ENCODE data around the gene FNBP1L.

Gene FNBP1L

GRCh38 chr1:93526431-93526830 lies 78.5 kb downstream of the FNBP1L start:
- no peak overlapping the region for H3K4me3 ChIP-seq (ENCODE audit: low read depth, low read length)
- no peak for TF ChIP-seq CTCF (IDR thresholded peaks at IDR 0.05; ENCODE audit: low read depth, low read length)

DNA sequence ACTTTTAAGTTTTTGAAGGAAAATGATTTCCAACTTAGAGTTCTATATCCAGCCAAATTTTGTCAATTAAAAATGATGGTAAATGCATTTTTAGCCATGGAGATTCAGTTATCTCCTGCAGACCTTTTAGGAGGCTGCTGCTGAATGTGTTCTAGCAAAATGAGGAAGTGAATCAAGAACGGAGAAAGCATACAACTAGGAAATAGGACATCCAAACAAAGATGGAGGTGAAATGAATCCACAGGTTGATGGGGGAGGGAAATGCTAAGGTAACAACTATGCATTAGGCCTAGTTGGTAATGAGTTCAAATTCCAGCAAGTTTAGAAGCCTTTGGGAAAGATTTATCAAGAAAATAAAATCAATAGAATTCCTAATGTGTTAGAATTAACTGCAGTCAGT lies 80.5 kb downstream of the FNBP1L start:
- no peak overlapping the region for H3K4me3 ChIP-seq (ENCODE audit: low read depth, low read length)
- no peak for TF ChIP-seq CTCF (IDR thresholded peaks at IDR 0.05; ENCODE audit: low read depth, low read length)

DNA sequence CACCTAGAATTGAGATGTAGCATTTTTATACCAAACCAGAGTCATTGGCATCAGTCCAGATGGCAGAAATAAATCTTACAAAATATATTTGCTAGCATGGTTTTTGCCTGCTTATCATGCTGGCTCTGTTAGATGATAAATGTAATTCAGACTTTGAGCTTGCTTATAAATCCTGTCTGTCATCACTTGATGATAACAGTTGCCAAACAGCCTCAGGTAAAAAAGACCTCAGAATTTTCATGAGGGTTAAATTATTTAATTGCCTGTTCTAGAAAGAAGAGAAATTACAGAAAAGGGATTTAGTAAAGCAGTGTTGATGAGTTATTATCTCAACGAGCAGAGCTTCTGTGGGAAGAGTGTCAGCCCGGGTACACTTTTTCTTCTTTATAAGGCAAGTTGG lies 83.3 kb downstream of the FNBP1L start:
- TF ChIP-seq CTCF (IDR thresholded peaks at IDR 0.05; ENCODE audit: low read depth, low read length), result no peak
- no peak overlapping the region for H3K4me3 ChIP-seq (ENCODE audit: low read depth, low read length)

DNA sequence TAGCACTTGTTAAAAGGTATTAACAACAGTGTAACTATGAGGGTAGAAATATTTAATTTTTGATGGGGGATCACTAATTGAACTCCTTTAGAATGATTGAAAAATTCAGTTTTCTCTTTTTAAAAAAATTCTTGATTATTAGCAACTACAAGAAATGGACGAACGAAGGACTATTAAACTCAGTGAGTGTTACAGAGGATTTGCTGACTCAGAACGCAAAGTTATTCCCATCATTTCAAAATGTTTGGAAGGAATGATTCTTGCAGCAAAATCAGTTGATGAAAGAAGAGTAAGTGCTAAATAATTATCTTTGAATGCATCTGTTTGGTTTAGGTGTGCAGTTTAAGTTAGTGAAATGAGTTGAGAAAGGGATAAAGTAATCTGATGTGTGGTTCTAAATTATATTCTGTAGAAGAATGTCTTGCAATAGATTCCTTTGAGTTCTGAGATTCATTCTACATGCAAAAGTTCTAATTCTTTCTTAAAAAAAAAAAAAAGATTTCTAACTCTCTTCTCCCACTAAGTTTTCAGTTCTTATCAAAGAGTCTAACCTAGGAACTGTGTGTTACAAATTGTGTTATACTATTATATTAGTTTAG lies 85.0 kb downstream of the FNBP1L start:
- TF ChIP-seq CTCF (IDR thresholded peaks at IDR 0.05; ENCODE audit: low read depth, low read length), result no peak

DNA sequence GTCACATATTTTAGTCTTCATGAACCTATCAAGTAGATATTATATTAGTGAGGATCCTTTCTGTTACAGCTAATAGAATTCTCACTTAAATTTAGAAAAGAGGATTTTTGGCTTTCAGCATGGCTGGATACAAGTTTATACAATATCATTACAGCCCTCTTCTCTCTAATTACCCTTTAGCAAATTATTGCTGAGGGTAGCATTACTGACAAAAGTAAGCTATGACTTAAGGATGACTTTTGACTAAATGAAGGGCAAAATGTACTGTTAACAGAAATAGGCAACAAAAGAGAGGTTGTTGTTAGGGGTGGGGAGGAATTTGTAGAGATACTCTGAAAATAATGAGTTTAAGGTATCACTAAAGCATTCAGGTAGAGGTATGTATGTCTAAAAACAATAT lies 85.8 kb downstream of the FNBP1L start:
- no peak overlapping the region for H3K4me3 ChIP-seq (ENCODE audit: low read depth, low read length)
- TF ChIP-seq CTCF (IDR thresholded peaks at IDR 0.05; ENCODE audit: low read depth, low read length), result no peak

More for the DNA sequence above, 85.0 kb downstream of the FNBP1L start:
- no peak overlapping the region for H3K4me3 ChIP-seq (ENCODE audit: low read depth, low read length)

GRCh38 chr1:93537396-93537795 lies 89.5 kb downstream of the FNBP1L start:
- H3K4me3 ChIP-seq (ENCODE audit: low read depth, low read length), result no peak overlapping the region
- TF ChIP-seq CTCF (IDR thresholded peaks at IDR 0.05; ENCODE audit: low read depth, low read length), result no peak

GRCh38 chr1:93537924-93538323 lies 90.0 kb downstream of the FNBP1L start:
- H3K4me3 ChIP-seq (ENCODE audit: low read depth, low read length), result no peak overlapping the region
- no peak for TF ChIP-seq CTCF (IDR thresholded peaks at IDR 0.05; ENCODE audit: low read depth, low read length)
